GM19193 (cell line): ENCODE measurements around the gene IKZF1.

Source experiments
- POLR2A ChIP-seq: IDR thresholded peaks from 4 replicates; pipeline ENCODE4 v1.6.1; 2011; ENCODE audit not compliant: insufficient read depth, insufficient read length; ENCODE audit errors: extremely low read depth

Gene IKZF1

DNA sequence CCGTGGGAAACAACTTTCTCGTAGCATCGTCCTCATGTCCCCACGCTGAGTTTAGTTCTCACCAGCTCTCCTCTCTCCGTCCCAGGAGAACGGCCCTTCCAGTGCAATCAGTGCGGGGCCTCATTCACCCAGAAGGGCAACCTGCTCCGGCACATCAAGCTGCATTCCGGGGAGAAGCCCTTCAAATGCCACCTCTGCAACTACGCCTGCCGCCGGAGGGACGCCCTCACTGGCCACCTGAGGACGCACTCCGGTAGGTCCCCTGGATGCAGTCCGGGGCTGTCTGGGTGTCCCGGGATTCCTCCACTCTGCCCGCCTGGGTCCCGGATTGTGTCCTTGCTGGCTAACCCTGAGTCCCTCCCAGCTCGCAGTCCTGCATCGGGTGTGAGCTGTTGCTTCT, 77.9 kb downstream of the IKZF1 start:
- TF ChIP-seq POLR2A: no peak

DNA sequence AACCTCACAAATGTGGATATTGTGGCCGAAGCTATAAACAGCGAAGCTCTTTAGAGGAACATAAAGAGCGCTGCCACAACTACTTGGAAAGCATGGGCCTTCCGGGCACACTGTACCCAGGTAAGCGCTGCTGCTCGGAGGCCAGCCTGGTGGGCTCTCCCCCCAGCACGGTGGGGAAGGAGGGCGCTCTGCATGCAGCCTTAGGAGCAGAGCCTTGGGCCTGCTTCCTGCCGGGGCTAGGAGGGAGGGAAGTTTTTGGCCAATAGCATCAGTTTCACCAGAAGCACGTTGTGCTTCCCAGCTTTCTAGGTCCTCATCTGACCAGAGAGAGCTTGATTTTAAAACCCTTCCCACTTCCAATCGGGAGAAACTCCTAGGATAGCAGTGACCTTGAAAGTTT, 82.8 kb downstream of the IKZF1 start:
- no peak for TF ChIP-seq POLR2A

DNA sequence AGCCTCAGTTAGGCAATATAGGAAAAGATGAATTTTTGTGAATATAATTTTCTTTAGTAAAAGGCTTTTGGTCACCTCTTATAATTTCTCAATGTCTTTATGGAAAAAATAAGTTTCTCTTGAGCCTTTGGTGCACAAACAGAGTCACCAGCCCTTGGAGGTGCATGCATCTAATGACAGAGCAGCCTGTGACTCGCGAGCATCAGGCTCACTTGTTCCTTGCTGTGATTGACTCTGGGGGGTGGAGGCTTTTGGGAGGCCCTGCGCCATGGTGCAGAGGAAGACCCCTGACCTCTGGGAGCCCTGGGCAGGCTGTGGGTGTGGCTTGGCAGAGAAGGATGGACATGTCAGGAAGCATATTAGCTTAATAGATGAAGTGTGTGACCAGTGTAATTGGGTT, 85.4 kb downstream of the IKZF1 start:
- no peak for TF ChIP-seq POLR2A

DNA sequence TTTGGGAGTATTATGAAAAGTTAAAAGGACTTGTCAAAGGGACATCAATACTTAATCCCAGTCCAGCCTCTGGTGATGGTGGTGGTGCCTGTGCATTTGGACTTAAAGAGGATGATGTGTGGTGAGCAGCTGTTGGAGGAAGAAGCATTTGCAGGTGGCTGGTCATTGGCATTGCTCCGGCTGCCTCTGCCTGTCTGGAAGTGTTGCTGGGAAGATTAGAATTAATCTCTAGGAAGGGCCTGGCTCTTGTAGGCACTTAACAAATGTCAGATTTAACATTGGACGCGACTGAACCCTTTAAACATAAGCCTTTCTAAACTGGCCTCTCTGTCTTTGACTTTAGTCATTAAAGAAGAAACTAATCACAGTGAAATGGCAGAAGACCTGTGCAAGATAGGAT, 86.9 kb downstream of the IKZF1 start:
- TF ChIP-seq POLR2A: no peak

DNA sequence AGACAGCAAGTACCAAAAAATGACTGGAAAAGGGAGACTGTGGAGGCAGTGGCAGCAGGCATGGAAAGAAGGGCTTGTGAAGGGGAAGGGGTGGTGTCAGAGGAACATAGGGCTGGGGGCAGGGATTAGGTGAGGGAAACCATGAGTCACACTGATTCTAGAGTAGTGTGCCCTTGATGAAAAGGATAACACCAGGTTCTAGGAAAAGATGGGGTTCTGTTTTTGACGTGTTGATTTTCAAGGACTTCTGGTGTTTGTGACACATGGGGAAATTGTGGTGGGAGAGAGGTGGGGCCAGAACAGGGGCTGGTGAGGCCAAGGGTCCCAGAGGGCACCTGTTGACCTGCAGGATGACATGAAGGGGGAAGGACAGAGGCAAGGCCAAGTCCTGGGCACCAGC, 88.6 kb downstream of the IKZF1 start:
- TF ChIP-seq POLR2A: no peak

DNA sequence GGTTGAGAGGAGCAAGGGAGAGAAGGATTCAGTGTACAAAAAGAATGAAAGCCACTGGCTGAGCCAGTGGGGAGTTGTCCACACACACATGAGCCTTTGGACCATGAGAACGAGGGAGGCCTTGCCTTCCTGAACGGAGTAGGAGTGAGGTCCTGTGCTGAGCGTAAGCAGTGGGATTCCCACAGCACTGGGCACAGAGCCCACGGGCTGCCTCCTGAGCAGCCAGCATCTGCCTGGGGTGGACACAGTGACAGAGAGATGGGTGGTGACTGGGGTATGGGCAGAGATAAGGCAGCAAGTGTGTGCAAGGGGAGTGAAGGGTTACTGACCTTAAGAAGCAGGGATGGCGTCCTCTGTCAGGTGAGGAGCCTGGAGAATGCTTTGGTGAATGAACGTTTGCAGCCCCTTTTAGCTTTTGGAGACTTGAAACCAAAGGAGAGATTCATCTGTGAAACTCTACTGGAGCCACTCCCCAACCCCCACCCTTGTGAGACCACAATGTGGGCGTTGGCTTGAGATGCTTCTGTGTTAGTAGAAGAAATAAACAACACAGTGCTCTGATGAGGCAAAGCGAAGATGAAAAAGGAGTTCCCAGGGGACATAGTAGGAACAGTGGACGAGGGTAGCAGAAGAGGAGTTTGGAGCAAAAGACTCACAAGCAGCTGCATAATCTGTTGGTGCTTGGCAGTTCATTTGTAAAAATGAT, 89.2 kb downstream of the IKZF1 start:
- no peak for TF ChIP-seq POLR2A

DNA sequence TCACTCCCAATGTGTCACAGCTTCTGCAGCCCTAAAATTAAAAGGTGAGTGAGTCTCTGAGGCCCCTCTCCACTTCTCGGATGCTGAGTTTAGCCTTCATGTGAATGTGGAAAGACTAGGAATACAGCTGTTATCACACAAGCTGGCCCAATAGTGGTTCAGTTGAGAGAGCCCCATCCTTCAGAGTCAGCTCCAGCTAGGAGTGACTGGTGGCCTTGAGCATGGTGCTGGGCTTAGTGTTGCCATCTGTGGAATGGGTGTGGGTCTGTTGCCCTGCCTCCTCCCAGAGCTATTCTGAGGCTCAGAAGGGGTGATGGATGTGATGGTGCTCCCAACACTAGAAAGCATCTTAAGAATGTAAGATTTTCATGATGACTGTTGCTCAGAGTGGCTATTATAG, 89.8 kb downstream of the IKZF1 start:
- no peak for TF ChIP-seq POLR2A

DNA sequence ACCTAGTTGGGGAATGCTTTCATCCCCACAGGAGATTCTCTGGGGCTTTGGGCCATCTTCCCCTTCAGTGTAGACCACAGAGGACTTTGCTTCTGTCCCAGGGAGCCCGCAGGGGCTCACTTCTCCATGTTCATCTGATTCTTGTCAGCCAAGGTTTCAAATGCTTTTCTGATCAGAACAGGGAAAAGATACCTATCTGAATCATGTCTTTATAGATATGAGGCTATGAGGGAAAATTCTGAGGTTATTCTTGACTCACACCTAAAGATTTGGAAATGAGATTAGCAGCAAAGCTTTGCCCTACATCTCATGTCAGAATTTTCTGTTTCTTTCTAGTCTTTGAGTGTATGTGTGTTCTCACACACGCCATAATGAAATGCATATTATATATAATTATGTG, 92.3 kb downstream of the IKZF1 start:
- no peak for TF ChIP-seq POLR2A

DNA sequence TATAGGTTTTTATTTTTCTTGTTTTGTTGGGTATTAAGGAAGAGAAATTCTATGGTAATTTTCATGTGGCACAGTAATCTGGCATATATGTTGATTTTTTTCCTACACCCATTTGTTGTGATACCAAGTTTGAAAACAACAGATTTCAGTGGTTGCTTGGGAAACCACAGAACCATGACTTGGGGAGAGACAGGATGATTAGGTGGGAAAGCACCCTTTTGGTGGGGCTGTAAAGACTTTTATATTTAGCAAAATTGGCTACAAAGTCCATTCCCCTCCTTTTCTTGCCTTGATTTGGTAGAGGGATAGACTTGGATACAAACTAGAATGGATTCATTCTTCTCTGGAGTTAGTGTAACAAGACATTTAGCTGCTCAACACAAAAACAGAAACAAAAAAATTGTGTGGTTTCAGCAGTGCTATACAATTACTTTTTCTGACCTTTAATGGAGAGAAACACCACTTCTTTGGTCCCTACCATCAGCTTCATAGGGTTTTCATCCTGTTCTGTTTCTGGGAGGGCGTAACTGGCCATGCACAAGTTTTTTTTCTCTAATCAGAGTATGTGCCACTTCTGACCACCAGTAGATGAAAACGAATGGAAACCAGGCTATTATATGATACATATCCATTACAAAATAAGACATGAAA, 92.9 kb downstream of the IKZF1 start:
- no peak for TF ChIP-seq POLR2A

DNA sequence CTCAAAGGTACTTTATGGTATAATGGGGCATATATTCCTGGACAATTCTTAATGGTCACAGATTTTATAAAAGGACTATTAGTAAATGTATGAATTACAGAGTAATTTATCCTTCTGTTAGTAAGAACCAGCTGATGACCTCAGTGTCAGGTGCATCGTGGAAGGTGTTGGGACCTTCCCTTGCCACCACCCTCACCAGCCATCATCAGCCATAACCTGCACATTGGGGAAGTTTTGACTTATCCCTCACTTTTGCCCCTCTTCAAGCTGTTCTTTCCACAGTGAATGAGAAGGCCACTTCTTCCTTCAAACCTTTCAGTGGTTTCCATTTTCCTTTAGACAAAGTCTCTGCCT, 93.4 kb downstream of the IKZF1 start:
- no peak for TF ChIP-seq POLR2A

DNA sequence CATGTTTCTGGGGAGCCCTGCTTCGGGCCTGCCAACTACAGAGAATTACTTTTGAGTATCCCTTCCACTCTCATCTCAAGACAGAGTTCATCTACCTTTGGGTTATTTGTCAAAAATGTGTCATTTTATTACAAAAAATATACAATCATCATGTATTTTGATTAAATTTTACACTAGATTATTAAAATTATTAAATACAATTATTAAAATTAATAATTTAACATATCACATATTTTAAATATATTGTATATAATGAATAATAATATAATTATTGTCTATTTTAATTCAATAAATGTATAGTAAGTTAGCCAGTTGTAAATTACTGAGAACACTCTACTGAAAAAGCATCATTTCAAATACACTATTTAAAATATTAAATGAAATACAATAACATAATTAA, 94.7 kb downstream of the IKZF1 start:
- no peak for TF ChIP-seq POLR2A

DNA sequence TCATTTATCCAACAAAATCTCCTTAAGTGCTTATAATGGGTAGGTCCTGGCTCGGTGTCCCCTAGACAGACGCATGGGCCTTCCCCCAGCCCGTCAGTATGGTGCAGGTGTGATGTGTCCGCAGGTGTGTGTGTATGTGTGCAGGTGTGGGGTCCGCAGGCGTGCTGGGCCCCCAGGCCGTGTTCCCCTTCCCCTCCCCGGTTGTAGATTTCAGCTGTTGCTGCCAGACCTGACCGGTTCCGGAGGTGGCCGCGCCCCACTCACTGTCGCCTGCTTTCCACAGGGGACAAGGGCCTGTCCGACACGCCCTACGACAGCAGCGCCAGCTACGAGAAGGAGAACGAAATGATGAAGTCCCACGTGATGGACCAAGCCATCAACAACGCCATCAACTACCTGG, 95.1 kb downstream of the IKZF1 start:
- no peak for TF ChIP-seq POLR2A

DNA sequence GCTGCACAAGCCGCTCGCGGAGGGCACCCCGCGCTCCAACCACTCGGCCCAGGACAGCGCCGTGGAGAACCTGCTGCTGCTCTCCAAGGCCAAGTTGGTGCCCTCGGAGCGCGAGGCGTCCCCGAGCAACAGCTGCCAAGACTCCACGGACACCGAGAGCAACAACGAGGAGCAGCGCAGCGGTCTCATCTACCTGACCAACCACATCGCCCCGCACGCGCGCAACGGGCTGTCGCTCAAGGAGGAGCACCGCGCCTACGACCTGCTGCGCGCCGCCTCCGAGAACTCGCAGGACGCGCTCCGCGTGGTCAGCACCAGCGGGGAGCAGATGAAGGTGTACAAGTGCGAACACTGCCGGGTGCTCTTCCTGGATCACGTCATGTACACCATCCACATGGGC, 95.6 kb downstream of the IKZF1 start:
- TF ChIP-seq POLR2A: no peak

DNA sequence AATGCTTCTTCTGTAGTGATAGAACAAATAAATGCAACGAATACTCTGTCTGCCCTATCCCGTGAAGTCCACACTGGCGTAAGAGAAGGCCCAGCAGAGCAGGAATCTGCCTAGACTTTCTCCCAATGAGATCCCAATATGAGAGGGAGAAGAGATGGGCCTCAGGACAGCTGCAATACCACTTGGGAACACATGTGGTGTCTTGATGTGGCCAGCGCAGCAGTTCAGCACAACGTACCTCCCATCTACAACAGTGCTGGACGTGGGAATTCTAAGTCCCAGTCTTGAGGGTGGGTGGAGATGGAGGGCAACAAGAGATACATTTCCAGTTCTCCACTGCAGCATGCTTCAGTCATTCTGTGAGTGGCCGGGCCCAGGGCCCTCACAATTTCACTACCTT, 99.9 kb downstream of the IKZF1 start:
- TF ChIP-seq POLR2A: no peak

DNA sequence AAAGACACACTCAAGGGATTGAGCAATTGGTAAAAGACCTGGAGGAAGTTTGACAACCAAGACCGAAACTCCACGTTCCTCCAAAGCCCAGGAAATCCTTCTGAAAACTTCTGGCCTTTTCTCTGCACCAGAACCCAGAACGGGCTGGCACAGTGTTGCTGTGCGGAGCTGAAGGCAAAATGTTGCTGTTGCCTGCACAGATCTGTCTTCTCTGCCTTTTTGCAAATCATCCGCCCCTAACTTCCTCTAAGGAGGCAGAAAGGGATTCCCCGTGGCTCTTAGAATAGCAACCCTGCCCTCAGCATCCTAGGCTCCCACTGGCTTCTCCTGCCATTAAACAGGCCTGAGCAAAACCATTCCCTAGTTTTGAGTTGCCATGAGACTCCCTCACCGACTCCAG, 100.7 kb downstream of the IKZF1 start:
- TF ChIP-seq POLR2A: no peak

DNA sequence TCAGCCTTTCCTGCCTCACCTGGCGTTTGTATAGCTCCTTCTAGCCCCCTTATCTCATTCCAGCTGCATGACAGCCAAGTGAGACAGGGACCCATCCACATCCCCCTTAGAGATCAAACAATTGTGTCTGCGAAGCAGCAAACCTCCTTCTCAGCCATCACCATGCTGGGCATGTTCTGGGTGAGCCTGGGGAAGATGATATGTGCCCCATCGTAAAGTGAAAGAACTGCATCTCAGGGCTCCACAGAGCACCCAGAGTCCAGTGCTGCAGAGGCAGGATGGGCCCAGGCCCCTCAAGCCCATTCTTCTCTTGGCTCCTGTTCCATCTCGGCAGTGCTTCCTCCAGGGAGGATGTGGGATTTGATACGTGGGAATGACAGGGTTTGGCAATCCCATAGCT, 102.4 kb downstream of the IKZF1 start:
- no peak for TF ChIP-seq POLR2A
